ENCODE results near the gene INHBE.

GRCh38 chr12:57472391-57472790 is 17.3 kb downstream of the INHBE start:
- TF ChIP-seq CTCF (IDR thresholded peaks at IDR 0.05) (no peak), POLR2A (IDR thresholded peaks at IDR 0.05) (no peak)

Data from uterus (tissue), 2 donors.